SK-N-SH treated with all-trans-retinoic acid at 6 μM for 48 hours (cell line): ENCODE measurements around the gene TBX1.

ENCODE experiments used
- ATAC-seq: fragments of 200-7000 bp; cut with Tn5 transposase; 3 replicates; pipeline ENCODE4 v1.9.1; 2020; ENCODE audit warnings: mild to moderate bottlenecking, moderate library complexity
- ARNTL ChIP-seq: fragments of 450-650 bp; formaldehyde crosslinking; IDR thresholded peaks from 2 replicates; pipeline ENCODE4 v1.5.0; 2020; ENCODE audit warnings: low read depth, mild to moderate bottlenecking, moderate library complexity, borderline replicate concordance
- BACH2 ChIP-seq: fragments of 250-450 bp; sonication (Bioruptor Pico); IDR thresholded peaks from 2 replicates; pipeline ENCODE4 v1.9.0; 2021; ENCODE audit warnings: mild to moderate bottlenecking, borderline replicate concordance
- CREB5 ChIP-seq: fragments of 250-450 bp; sonication (Bioruptor Pico); IDR thresholded peaks from 2 replicates; pipeline ENCODE4 v1.5.1; 2020; ENCODE audit warnings: low read depth, mild to moderate bottlenecking, moderate library complexity
- CSDC2 ChIP-seq: fragments of 250-450 bp; sonication (Bioruptor Pico); IDR thresholded peaks from 2 replicates; pipeline ENCODE4 v1.5.0; 2020; ENCODE audit warnings: mild to moderate bottlenecking, moderate library complexity
- ESRRG ChIP-seq: fragments of 250-450 bp; sonication (Bioruptor Pico); IDR thresholded peaks from 2 replicates; pipeline ENCODE4 v1.6.1; 2021; ENCODE audit warnings: mild to moderate bottlenecking
- GLIS3 ChIP-seq: fragments of 250-450 bp; sonication (Bioruptor Pico); IDR thresholded peaks from 2 replicates; pipeline ENCODE4 v1.5.0; 2020; ENCODE audit warnings: mild to moderate bottlenecking, moderate library complexity
- ISL1 ChIP-seq: fragments of 250-450 bp; sonication (Bioruptor Pico); IDR thresholded peaks from 2 replicates; pipeline ENCODE4 v2.1.2; 2022; ENCODE audit warnings: mild to moderate bottlenecking, moderate library complexity
- OSR1 ChIP-seq: fragments of 250-450 bp; sonication (Bioruptor Pico); IDR thresholded peaks from 2 replicates; pipeline ENCODE4 v1.8.0; 2022; ENCODE audit warnings: moderate library complexity, mild to moderate bottlenecking, inconsistent platforms
- PATZ1 ChIP-seq: fragments of 250-450 bp; sonication (Bioruptor Pico); IDR thresholded peaks from 2 replicates; pipeline ENCODE4 v1.8.0; 2020; ENCODE audit warnings: mild to moderate bottlenecking, moderate library complexity, borderline replicate concordance
- POU6F1 ChIP-seq: fragments of 250-450 bp; sonication (Bioruptor Pico); IDR thresholded peaks from 2 replicates; pipeline ENCODE4 v1.8.0; 2021; ENCODE audit warnings: low read depth, mild to moderate bottlenecking, moderate library complexity, borderline replicate concordance
- PPARA ChIP-seq: fragments of 250-450 bp; sonication (Bioruptor Pico); IDR thresholded peaks from 2 replicates; pipeline ENCODE4 v1.5.0; 2020; ENCODE audit warnings: mild to moderate bottlenecking, borderline replicate concordance
- RARB ChIP-seq: fragments of 250-450 bp; sonication (Bioruptor Pico); IDR thresholded peaks from 2 replicates; pipeline ENCODE4 v1.8.0; 2021; ENCODE audit warnings: mild to moderate bottlenecking, moderate library complexity
- SNAI2 ChIP-seq: fragments of 250-450 bp; sonication (Bioruptor Pico); IDR thresholded peaks from 2 replicates; pipeline ENCODE4 v1.5.0; 2020; ENCODE audit warnings: mild to moderate bottlenecking, moderate library complexity
- TCF4 ChIP-seq: fragments of 250-450 bp; sonication (Bioruptor Pico); IDR thresholded peaks from 2 replicates; pipeline ENCODE4 v1.8.0; 2021; ENCODE audit warnings: mild to moderate bottlenecking, moderate library complexity, borderline replicate concordance
- TOX ChIP-seq: fragments of 250-450 bp; sonication (Bioruptor Pico); IDR thresholded peaks from 2 replicates; pipeline ENCODE4 v1.8.0; 2021; ENCODE audit warnings: mild to moderate bottlenecking, moderate library complexity, borderline replicate concordance
- TSHZ2 ChIP-seq: fragments of 250-450 bp; sonication (Bioruptor Pico); IDR thresholded peaks from 2 replicates; pipeline ENCODE4 v1.5.0; 2020; ENCODE audit warnings: mild to moderate bottlenecking, moderate library complexity
- ZFP3 ChIP-seq: fragments of 250-450 bp; sonication (Bioruptor Pico); IDR thresholded peaks from 2 replicates; pipeline ENCODE4 v1.5.0; 2020; ENCODE audit warnings: mild to moderate bottlenecking, moderate library complexity
- ZFP30 ChIP-seq: fragments of 450-650 bp; formaldehyde crosslinking; IDR thresholded peaks from 2 replicates; pipeline ENCODE4 v1.5.0; 2022; ENCODE audit warnings: mild to moderate bottlenecking, moderate library complexity
- ZNF565 ChIP-seq: fragments of 450-650 bp; formaldehyde crosslinking; conservative IDR thresholded peaks from 2 replicates; pipeline ENCODE4 v1.5.0; 2020; ENCODE audit warnings: low read depth, mild to moderate bottlenecking, moderate library complexity
- ZNF70 ChIP-seq: fragments of 450-650 bp; formaldehyde crosslinking; IDR thresholded peaks from 2 replicates; pipeline ENCODE4 v1.5.0; 2020; ENCODE audit warnings: mild to moderate bottlenecking, moderate library complexity
- ZNF8 ChIP-seq: fragments of 450-650 bp; formaldehyde crosslinking; IDR thresholded peaks from 2 replicates; pipeline ENCODE4 v1.5.0; 2020; ENCODE audit warnings: mild to moderate bottlenecking, moderate library complexity

TBX1 gene

GRCh38 chr22:19787849-19788141 lies 27.2 kb downstream of the TBX1 start:
- TF ChIP-seq ZFP3: no peak
- TF ChIP-seq ZNF565 (CRISPR knock-in tag): no peak
- no peak for TF ChIP-seq ESRRG (CRISPR knock-in tag)
- no peak for TF ChIP-seq OSR1 (CRISPR knock-in tag)
- TF ChIP-seq ZNF70 (CRISPR knock-in tag): no peak
- no peak for TF ChIP-seq POU6F1 (CRISPR knock-in tag)
- TF ChIP-seq ZFP30: no peak
- TF ChIP-seq CSDC2 (CRISPR knock-in tag): no peak
- no peak for TF ChIP-seq TSHZ2
- no peak for TF ChIP-seq TCF4 (CRISPR knock-in tag)
- no peak for TF ChIP-seq PPARA (CRISPR knock-in tag)
- TF ChIP-seq BACH2 (CRISPR knock-in tag): no peak
- TF ChIP-seq CREB5 (CRISPR knock-in tag): no peak
- TF ChIP-seq PATZ1 (CRISPR knock-in tag): no peak
- no peak for TF ChIP-seq RARB (CRISPR knock-in tag)
- ATAC-seq: no peak; the same call in 2 of the 3 replicates

- TF ChIP-seq OSR1 (CRISPR knock-in tag): no peak
- TF ChIP-seq ZFP30: no peak
- TF ChIP-seq ISL1 (CRISPR knock-in tag): no peak
- TF ChIP-seq SNAI2 (CRISPR knock-in tag): no peak
- TF ChIP-seq CSDC2 (CRISPR knock-in tag): no peak
- no peak for TF ChIP-seq ZNF8 (CRISPR knock-in tag)
- no peak for TF ChIP-seq ESRRG (CRISPR knock-in tag)
- TF ChIP-seq ARNTL (CRISPR knock-in tag): no peak
- no peak for TF ChIP-seq PATZ1 (CRISPR knock-in tag)
- no peak for TF ChIP-seq ZNF70 (CRISPR knock-in tag)
- TF ChIP-seq POU6F1 (CRISPR knock-in tag): no peak
- no peak for TF ChIP-seq GLIS3
- no peak for TF ChIP-seq BACH2 (CRISPR knock-in tag)
- TF ChIP-seq TOX: no peak
- TF ChIP-seq, all 23 proteins: peak for 0
- no peak for ATAC-seq
Observed at GRCh38 chr22:19788661-19789225, 28.2 kb downstream of the TBX1 start.
